MM.1S (cell line): Measurements from ENCODE around the gene LITAF.

Experiments
- DNase-seq: peaks from one replicate; pipeline ENCODE4 v3.0.0-alpha.2; 2015
- H2AFZ ChIP-seq: fragments of 300-600 bp; sonication (generic); 2 replicates; pipeline ENCODE4 v1.6.0; 2016; ENCODE audit warnings: antibody characterized with exemption, low read length
- H3F3A ChIP-seq: fragments of 300-600 bp; sonication (generic); 2 replicates; pipeline ENCODE4 v1.6.1; 2016; ENCODE audit warnings: mild to moderate bottlenecking, antibody characterized with exemption, low read length, moderate library complexity, mixed read lengths; ENCODE audit not compliant: insufficient read depth
- H3K27ac ChIP-seq: fragments of 300-600 bp; sonication (generic); 2 replicates; pipeline ENCODE4 v1.5.1; 2016; ENCODE audit warnings: mild to moderate bottlenecking, low read length
- H3K27me3 ChIP-seq: fragments of 300-600 bp; sonication (generic); replicated peaks from 2 replicates; pipeline ENCODE4 v1.6.0; 2016; ENCODE audit warnings: low read length; ENCODE audit not compliant: insufficient read depth
- H3K36me3 ChIP-seq: fragments of 300-600 bp; sonication (generic); replicated peaks from 2 replicates; pipeline ENCODE4 v1.6.1; 2016; ENCODE audit warnings: mild to moderate bottlenecking, low read length, mixed read lengths; ENCODE audit not compliant: insufficient read depth
- H3K4me1 ChIP-seq: fragments of 300-600 bp; sonication (generic); 2 replicates; pipeline ENCODE4 v1.6.1; 2016; ENCODE audit warnings: low read length, mixed read lengths
- H3K4me2 ChIP-seq: fragments of 300-600 bp; sonication (generic); 2 replicates; pipeline ENCODE4 v1.6.0; 2016; ENCODE audit warnings: low read depth, low read length
- H3K4me3 ChIP-seq: fragments of 300-600 bp; sonication (generic); 2 replicates; pipeline ENCODE4 v1.5.1; 2016; ENCODE audit warnings: low read length, mixed read lengths
- H3K79me2 ChIP-seq: fragments of 300-600 bp; sonication (generic); 2 replicates; pipeline ENCODE4 v1.6.1; 2016; ENCODE audit warnings: mixed run types, low read length, mixed read lengths
- H3K9ac ChIP-seq: fragments of 300-600 bp; sonication (generic); 2 replicates; pipeline ENCODE4 v1.6.1; 2016; ENCODE audit warnings: low read length, mixed read lengths
- H3K9me2 ChIP-seq: fragments of 300-600 bp; sonication (generic); replicated peaks from 2 replicates; pipeline ENCODE4 v1.6.1; 2016; ENCODE audit warnings: mild to moderate bottlenecking, low read length, mixed read lengths; ENCODE audit not compliant: insufficient read depth
- H3K9me3 ChIP-seq: fragments of 300-600 bp; sonication (generic); replicated peaks from 2 replicates; pipeline ENCODE4 v1.6.1; 2016; ENCODE audit warnings: mild to moderate bottlenecking, low read length, mixed read lengths; ENCODE audit not compliant: insufficient read depth
- H4K20me1 ChIP-seq: fragments of 300-600 bp; sonication (generic); 2 replicates; pipeline ENCODE4 v1.6.1; 2016; ENCODE audit warnings: mild to moderate bottlenecking, low read length, moderate library complexity, mixed read lengths; ENCODE audit not compliant: insufficient read depth
- CTCF ChIP-seq: fragments of 300-600 bp; sonication (generic); IDR thresholded peaks from 2 replicates; pipeline ENCODE4 v1.5.1; 2016; ENCODE audit warnings: antibody characterized with exemption, low read length, mixed read lengths
- EZH2 ChIP-seq: fragments of 300-600 bp; sonication (generic); optimal IDR thresholded peaks from 2 replicates; pipeline ENCODE3; 2017; ENCODE audit warnings: low read depth, mild to moderate bottlenecking, antibody characterized with exemption, low read length, mixed read lengths
- EZH2phosphoT487 ChIP-seq: fragments of 300-600 bp; sonication (generic); IDR thresholded peaks from 2 replicates; pipeline ENCODE4 v1.6.1; 2018; ENCODE audit warnings: antibody characterized with exemption, low read length

LITAF gene

GRCh38 chr16:11621539-11621919 is 34.8 kb upstream of the LITAF start:
- Histone ChIP-seq H3F3A (peaks cover 44% of the 10 kb centered on the region), H3K4me3 (peak overlapping the region; percentile 52), H3K4me1 (peaks cover 47% of the 10 kb centered on the region), H3K27ac (peak overlapping the region; percentile 94), H3K27me3 (no peaks in the 10 kb centered on the region), H3K9me2 (no peaks in the 10 kb centered on the region), H3K36me3 (no peaks in the 10 kb centered on the region), H4K20me1 (no peaks in the 10 kb centered on the region), H3K9me3 (no peaks in the 10 kb centered on the region), H3K79me2 (no peaks in the 10 kb centered on the region), H3K4me2 (peak overlapping the region; percentile 91), H2AFZ (peak overlapping the region; percentile 93), H3K9ac (peak overlapping the region; percentile 79)
- no peak for TF ChIP-seq CTCF
- TF ChIP-seq EZH2phosphoT487 = no peak
- TF ChIP-seq EZH2 = no peak
- no peak for DNase-seq

GRCh38 chr16:11620243-11621003 is 33.7 kb upstream of the LITAF start:
- Histone ChIP-seq H3K4me3 (no peak overlapping the region), H3K36me3 (no peaks in the 10 kb centered on the region), H3K27me3 (no peaks in the 10 kb centered on the region), H3F3A (peaks cover 44% of the 10 kb centered on the region), H2AFZ (no peak overlapping the region), H3K9me3 (no peaks in the 10 kb centered on the region), H3K9me2 (no peaks in the 10 kb centered on the region), H3K9ac (no peak overlapping the region), H3K27ac (peak overlapping the region; percentile 85; the same call in 1 of the 2 replicates), H4K20me1 (no peaks in the 10 kb centered on the region), H3K4me1 (peaks cover 44% of the 10 kb centered on the region), H3K79me2 (no peaks in the 10 kb centered on the region), H3K4me2 (no peak overlapping the region)
- no peak for TF ChIP-seq EZH2phosphoT487
- TF ChIP-seq CTCF = no peak
- TF ChIP-seq EZH2 = no peak
- DNase-seq = no peak

GRCh38 chr16:11619327-11619851 is 32.7 kb upstream of the LITAF start:
- Histone ChIP-seq H2AFZ (no peak overlapping the region), H3K9ac (peak overlapping the region; percentile 23; the same call in 1 of the 2 replicates), H3K4me2 (peak overlapping the region; percentile 6; the same call in 1 of the 2 replicates)

More at GRCh38 chr16:11619327-11619851, 32.7 kb upstream of the LITAF start:
- Histone ChIP-seq H3K27me3 (no peaks in the 10 kb centered on the region), H3K9me2 (no peaks in the 10 kb centered on the region), H3K79me2 (no peaks in the 10 kb centered on the region), H4K20me1 (no peaks in the 10 kb centered on the region), H3K4me1 (peaks cover 33% of the 10 kb centered on the region), H3K27ac (peak overlapping the region; percentile 85), H3K4me3 (no peak overlapping the region), H3K36me3 (no peaks in the 10 kb centered on the region), H3K9me3 (no peaks in the 10 kb centered on the region), H3F3A (peaks cover 38% of the 10 kb centered on the region)
- TF ChIP-seq EZH2phosphoT487 = no peak
- DNase-seq = peak; percentile 93
